Astrocyte of the spinal cord (primary cell): ENCODE results near the gene LCN9.

Source experiments
- DNase-seq: peaks from one replicate; pipeline ENCODE4 v3.0.0; 2011; ENCODE audit warnings: low read depth, low spot score
- H3K4me3 ChIP-seq: 2 replicates; pipeline ENCODE4 v1.5.1; 2011; ENCODE audit warnings: low read depth, mild to moderate bottlenecking, low read length, moderate library complexity
- CTCF ChIP-seq: IDR thresholded peaks from 2 replicates; pipeline ENCODE4 v1.5.1; 2012; ENCODE audit warnings: low read depth, mild to moderate bottlenecking, low read length, inconsistent platforms
- in situ Hi-C: cut with HindIII; loops from 2 replicates; pipeline ENCODE4 v1.10.0; 2017; ENCODE audit warnings: low sequenced_read_pairs

Gene LCN9

GRCh38 chr9:135715056-135715595 is 52.0 kb downstream of the LCN9 start:
- in situ Hi-C loops: no loop called here
- DNase-seq: no peak
- no peak for TF ChIP-seq CTCF
- no peak overlapping the region for H3K4me3 ChIP-seq

- no peak overlapping the region for H3K4me3 ChIP-seq
- no peak for TF ChIP-seq CTCF
- no peak for DNase-seq
- in situ Hi-C loops: no loop called here
Measured at GRCh38 chr9:135716045-135716444, 52.9 kb downstream of the LCN9 start.
